Activated CD4-positive, alpha-beta T cell treated with anti-CD3 and anti-CD28 coated beads for 36 hours (primary cell): Measurements from ENCODE around the gene ARL5B. TPM values are rescaled to one million over a fixed set of nuclear protein-coding genes. Genes with fewer than 3 reads are reported as not detected.

Experiments
- ATAC-seq: fragments of 200-7000 bp; cut with Tn5 transposase; one replicate; pipeline ENCODE4 v1.10.0; 2021; ENCODE audit warnings: mild to moderate bottlenecking, moderate library complexity
- CTCF ChIA-PET: fragments of 350-600 bp; sonication (Branson Sonifier 250); formaldehyde crosslinking; loops from one replicate; lab custom pipeline; 2021; ENCODE audit warnings: antibody characterized with exemption; lab: Charles Lee
- POLR2A ChIA-PET: fragments of 350-600 bp; sonication (Branson Sonifier 250); formaldehyde crosslinking; loops from one replicate; lab custom pipeline; 2021; ENCODE audit warnings: antibody characterized with exemption, inconsistent platforms; lab: Charles Lee
- DNase-seq: peaks from one replicate; pipeline ENCODE4 v3.0.0-alpha.2; 2020
- H3K27ac Mint-ChIP-seq: one replicate; pipeline ENCODE4 v1.8.0; 2021; ENCODE audit warnings: mixed read lengths
- H3K27me3 Mint-ChIP-seq: one replicate; pipeline ENCODE4 v1.8.0; 2021; ENCODE audit warnings: mixed read lengths
- H3K36me3 Mint-ChIP-seq: one replicate; pipeline ENCODE4 v1.8.0; 2021; ENCODE audit warnings: low read depth, mixed read lengths
- H3K4me1 Mint-ChIP-seq: one replicate; pipeline ENCODE4 v1.8.0; 2021; ENCODE audit warnings: mixed read lengths
- H3K4me3 Mint-ChIP-seq: one replicate; pipeline ENCODE4 v1.8.0; 2021; ENCODE audit warnings: mild to moderate bottlenecking, moderate library complexity, mixed read lengths
- H3K9me3 Mint-ChIP-seq: one replicate; pipeline ENCODE4 v1.8.0; 2021; ENCODE audit warnings: low read depth, mixed read lengths
- intact Hi-C, 2 experiments: fragments of 100-400 bp; cut with DNase I in 1 of 2; cut with micrococcal nuclease in 1 of 2; formaldehyde crosslinking; loops; one replicate each; pipeline versions ENCODE4 v1.14.2 to v1.15.1; 2022 to 2024; cut with DNase I, micrococcal nuclease
- total RNA-seq, 2 experiments: library from RNA; stranded (reverse); gene quantifications; one replicate each; pipeline ENCODE4 v1.2.3, GENCODE V29; 2021

The ARL5B gene
- total RNA-seq, 2 experiments from 2014 or later: 11.3 to 12.0 TPM

DNA sequence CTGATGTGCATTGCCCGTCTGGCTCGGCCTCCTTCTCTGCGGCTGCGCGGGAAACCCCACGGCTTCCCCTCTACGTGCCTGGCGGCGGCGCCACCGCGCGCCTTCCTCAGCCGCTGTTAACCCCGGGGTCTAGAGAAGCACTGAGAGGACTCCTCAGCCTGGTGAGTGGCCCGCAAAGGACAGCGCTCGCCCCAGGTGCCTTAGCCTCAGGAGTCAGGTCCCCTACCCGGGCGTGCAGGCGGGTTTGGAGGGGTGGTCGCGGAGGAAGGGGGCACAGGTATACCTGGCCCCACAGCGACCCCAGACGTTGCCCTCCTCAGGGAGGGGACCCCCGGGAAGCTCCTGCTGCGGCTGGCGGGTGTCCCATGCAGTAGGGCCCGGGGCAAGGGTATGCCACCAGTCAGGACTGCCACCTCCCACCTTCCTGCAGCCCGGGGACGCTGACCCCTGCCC is 51.0 kb downstream of the ARL5B start:
- intact Hi-C loops: no loop called here
- DNase-seq: no peak
- POLR2A ChIA-PET: no interaction called here
- Mint-ChIP-seq H3K9me3 (no peaks in the 10 kb centered on the region), H3K27me3 (peaks cover 2% of the 10 kb centered on the region), H3K27ac (no peak overlapping the region), H3K4me1 (no peaks in the 10 kb centered on the region), H3K4me3 (no peak overlapping the region), H3K36me3 (no peaks in the 10 kb centered on the region)
- CTCF ChIA-PET: no interaction called here
- no peak for ATAC-seq

DNA sequence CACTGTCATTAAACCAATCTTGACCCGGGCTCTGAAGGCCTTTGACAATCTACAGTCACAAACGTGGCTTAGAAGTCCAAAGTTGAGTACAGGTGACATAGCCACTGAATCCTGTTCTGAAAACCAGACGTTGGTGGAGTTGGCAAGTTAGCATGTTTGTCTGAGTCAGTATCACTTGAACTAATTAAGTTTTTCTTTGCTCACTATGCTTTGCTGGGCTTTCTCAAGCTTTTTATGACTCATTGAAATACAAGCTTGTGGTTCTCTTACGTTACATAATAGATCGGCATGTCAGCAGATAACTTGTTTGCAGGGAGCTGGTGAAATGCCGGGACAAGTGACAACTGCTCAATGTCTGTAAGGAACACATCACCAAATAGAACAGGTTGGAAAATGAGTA is 53.8 kb downstream of the ARL5B start:
- ChIA-PET CTCF (no interaction called here), POLR2A (no interaction called here)
- Mint-ChIP-seq H3K4me3 (no peak overlapping the region), H3K36me3 (no peaks in the 10 kb centered on the region), H3K27ac (no peak overlapping the region), H3K9me3 (no peaks in the 10 kb centered on the region), H3K27me3 (peaks cover 2% of the 10 kb centered on the region), H3K4me1 (no peaks in the 10 kb centered on the region)
- ATAC-seq (no peak), DNase-seq (no peak)
- intact Hi-C loops: no loop called here

DNA sequence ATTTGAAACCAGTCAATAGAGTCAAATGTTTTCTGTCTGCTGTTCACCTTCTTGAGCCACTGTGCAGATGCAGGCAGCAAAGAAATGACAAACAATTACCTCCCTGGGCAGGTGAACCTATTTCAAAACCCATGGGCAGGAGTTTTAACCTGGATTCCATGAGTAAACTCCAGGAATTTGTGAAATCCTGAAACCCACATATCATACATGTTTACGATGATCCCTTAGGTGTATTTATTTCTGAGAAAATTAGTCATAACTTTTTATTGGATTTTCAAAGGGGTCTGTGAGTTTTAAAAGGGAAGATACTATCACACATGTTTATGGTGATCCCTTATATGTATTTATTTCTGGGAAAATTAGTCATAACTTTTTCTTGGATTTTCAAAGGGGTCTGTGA is 59.8 kb downstream of the ARL5B start:
- H3K27me3 Mint-ChIP-seq: peaks cover 7% of the 10 kb centered on the region
- no peaks in the 10 kb centered on the region for H3K4me1 Mint-ChIP-seq
- intact Hi-C loops: no loop called here
- no peak for DNase-seq
- ChIA-PET POLR2A (no interaction called here), CTCF (no interaction called here)
- H3K27ac Mint-ChIP-seq: no peak overlapping the region
- no peak for ATAC-seq
- H3K36me3 Mint-ChIP-seq: no peaks in the 10 kb centered on the region
- H3K9me3 Mint-ChIP-seq: no peaks in the 10 kb centered on the region
- no peak overlapping the region for H3K4me3 Mint-ChIP-seq

DNA sequence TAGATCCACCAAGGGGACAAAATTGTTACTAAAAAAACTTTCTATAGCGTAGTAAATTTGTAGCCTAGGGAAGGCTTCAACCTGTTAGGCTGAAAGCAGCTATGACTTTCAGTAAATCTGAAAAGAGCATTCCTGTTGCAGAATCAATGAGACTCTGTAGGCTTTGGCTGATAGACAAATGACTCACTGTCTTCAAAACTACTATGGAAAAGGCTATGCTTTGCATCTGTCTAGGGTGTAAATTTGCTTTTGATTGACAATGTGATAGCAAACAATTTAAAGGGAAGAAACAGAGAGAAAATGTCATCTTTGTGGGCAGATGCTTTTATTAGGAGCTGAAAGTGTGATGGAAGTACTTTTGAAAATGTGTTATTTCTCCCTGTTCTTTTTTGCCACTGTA is 60.6 kb downstream of the ARL5B start:
- ChIA-PET POLR2A (no interaction called here), CTCF (interaction anchor here (0.7 to 1.3 kb wide), 2 partner anchors 31 to 54 kb away, joined by 3 read pairs; no protein-coding TSS in a partner anchor)
- Mint-ChIP-seq H3K9me3 (no peaks in the 10 kb centered on the region), H3K4me3 (no peak overlapping the region), H3K36me3 (no peaks in the 10 kb centered on the region), H3K27ac (no peak overlapping the region), H3K27me3 (peaks cover 7% of the 10 kb centered on the region), H3K4me1 (no peaks in the 10 kb centered on the region)
- DNase-seq: no peak
- ATAC-seq: no peak
- intact Hi-C loops: no loop called here

DNA sequence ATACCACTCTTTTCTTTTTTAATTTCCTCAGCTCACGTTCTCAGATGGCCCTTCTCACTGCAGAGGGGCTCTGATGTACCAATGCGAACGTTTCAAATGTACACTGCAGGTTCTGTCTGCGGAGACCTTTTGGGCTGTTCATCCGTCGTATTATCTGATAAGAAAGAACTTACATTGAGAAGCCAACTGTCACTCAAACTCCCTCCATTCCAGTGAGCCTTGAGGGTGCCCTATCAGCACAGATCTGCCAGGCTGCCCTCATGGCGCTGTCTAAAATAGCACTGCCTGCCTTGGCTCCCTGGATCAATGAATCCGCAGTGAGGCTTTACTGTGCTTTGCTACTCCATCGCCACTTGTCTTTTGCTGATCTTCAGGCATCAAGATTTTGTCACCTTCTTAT is 61.8 kb downstream of the ARL5B start:
- H3K9me3 Mint-ChIP-seq: no peaks in the 10 kb centered on the region
- intact Hi-C loops: no loop called here
- ATAC-seq (no peak), DNase-seq (no peak)
- POLR2A ChIA-PET: no interaction called here
- H3K4me3 Mint-ChIP-seq: no peak overlapping the region
- CTCF ChIA-PET: interaction anchor here (0.6 to 1.3 kb wide), 2 partner anchors 32 to 1707 kb away, joined by 3 read pairs; no protein-coding TSS in a partner anchor
- H3K27ac Mint-ChIP-seq: no peak overlapping the region
- H3K27me3 Mint-ChIP-seq: peaks cover 7% of the 10 kb centered on the region
- H3K36me3 Mint-ChIP-seq: no peaks in the 10 kb centered on the region
- no peaks in the 10 kb centered on the region for H3K4me1 Mint-ChIP-seq

DNA sequence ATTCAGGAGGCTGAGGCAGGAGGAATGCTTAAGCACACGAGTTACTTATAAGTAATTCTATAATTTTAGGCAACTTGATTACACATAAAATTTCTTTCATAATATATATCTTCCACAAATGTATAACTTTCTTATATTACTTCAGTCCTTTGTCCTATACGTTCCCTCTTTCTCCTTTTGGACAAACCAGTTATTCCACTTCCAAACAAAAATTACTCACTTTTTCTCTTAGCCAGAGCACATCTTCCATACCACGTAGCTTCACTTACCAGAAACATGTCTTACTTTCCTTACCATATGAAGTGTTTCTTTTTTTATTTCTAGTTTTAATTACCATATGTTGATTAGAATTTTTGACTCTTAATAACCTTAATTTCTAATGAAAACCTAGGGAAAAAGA is 64.6 kb downstream of the ARL5B start:
- intact Hi-C loops: no loop called here
- ATAC-seq: no peak
- CTCF ChIA-PET: no interaction called here
- H3K9me3 Mint-ChIP-seq: no peaks in the 10 kb centered on the region
- H3K4me1 Mint-ChIP-seq: no peaks in the 10 kb centered on the region
- POLR2A ChIA-PET: no interaction called here
- DNase-seq: no peak
- H3K27ac Mint-ChIP-seq: no peak overlapping the region
- no peak overlapping the region for H3K4me3 Mint-ChIP-seq
- peaks cover 7% of the 10 kb centered on the region for H3K27me3 Mint-ChIP-seq
- H3K36me3 Mint-ChIP-seq: no peaks in the 10 kb centered on the region

Other genes starting within 250 kb of the ARL5B start
- 10 to 100 TPM; 15.7 to 16.0 TPM for gene NSUN6, start 7.8 kb upstream of the ARL5B start, total RNA-seq